Tibial artery (tissue), 4 donors: ENCODE results near the gene TMEM171.

ENCODE experiments used
- DNase-seq, 2 donors: peaks; one replicate each; pipeline ENCODE4 v3.0.0-alpha.2; 2019
- H3K27ac ChIP-seq, 2 donors: fragments of 200-600 bp; sonication (generic) in 1 of 2; 1 replicate in 1 of 2; 2 replicates in 1 of 2; pipeline ENCODE4 v1.5.1; 2018 to 2019; ENCODE audit warnings: mild to moderate bottlenecking in 1 of 2
- H3K27me3 ChIP-seq, 2 donors: fragments of 200-600 bp; sonication (generic) in 1 of 2; one replicate each; pipeline versions ENCODE4 v1.5.1 to v1.6.0; 2016 to 2019
- H3K36me3 ChIP-seq, 3 donors: fragments of 200-600 bp; sonication (generic) in 2 of 3; one replicate each; pipeline ENCODE4 v1.5.1; 2016 to 2019; ENCODE audit warnings: mild to moderate bottlenecking in 2 of 3
- H3K4me1 ChIP-seq, 4 donors: fragments of 200-600 bp; sonication (generic) in 2 of 4; 1 replicate in 3 of 4; 2 replicates in 1 of 4; pipeline ENCODE4 v1.5.1; 2016 to 2019
- H3K4me3 ChIP-seq, 2 donors: fragments of 200-600 bp; sonication (generic) in 1 of 2; 1 replicate in 1 of 2; 2 replicates in 1 of 2; pipeline ENCODE4 v1.5.1; 2018 to 2019; ENCODE audit warnings: mild to moderate bottlenecking in 2 of 2
- H3K9me3 ChIP-seq, 3 donors: fragments of 200-600 bp; sonication (generic) in 1 of 3; one replicate each; pipeline ENCODE4 v1.5.1; 2016 to 2019
- CTCF ChIP-seq, 2 experiments: fragments of 200-600 bp in 1 of 2; fragments of 450-650 bp in 1 of 2; IDR thresholded peaks; one replicate each; pipeline ENCODE4 v1.5.1; 2017 to 2019; ENCODE audit warnings: antibody characterized with exemption in 2 of 2, mild to moderate bottlenecking in 1 of 2, moderate library complexity in 1 of 2
- intact Hi-C: fragments of 100-400 bp; cut with DNase I; formaldehyde crosslinking; loops from one replicate; pipeline ENCODE4 v1.15.0; 2023; ENCODE audit warnings: low total_unique reads

Gene TMEM171

GRCh38 chr5:73172951-73173350 lies 52.6 kb downstream of the TMEM171 start, which contains the start of gene TMEM174:
Gene TMEM174, plus strand, starts transcription at chr5:73173193. Its CDS starts 51 bp downstream, at chr5:73173244.
- Histone ChIP-seq H3K4me3 (no peak within 1 kb of the TSS), H3K9me3 (no peaks in the 10 kb centered on the region), H3K27me3 (peaks cover 0 to 13% of the 10 kb centered on the region in 2 donors), H3K4me1 (no peaks in the 10 kb centered on the region), H3K36me3 (no peaks in the 10 kb centered on the region), H3K27ac (no peak within 1 kb of the TSS)
- intact Hi-C loops: no loop called here
- no peak for DNase-seq
- TF ChIP-seq CTCF (IDR thresholded peaks at IDR 0.05): no peak

- no peak for TF ChIP-seq CTCF (IDR thresholded peaks at IDR 0.05)
- H3K27ac ChIP-seq: no peak overlapping the region
- intact Hi-C loops: no loop called here
Observed at GRCh38 chr5:73174100-73174815, 53.9 kb downstream of the TMEM171 start.

GRCh38 chr5:73176250-73176649 lies 55.9 kb downstream of the TMEM171 start:
- no peak for TF ChIP-seq CTCF (IDR thresholded peaks at IDR 0.05)
- DNase-seq: no peak
- Histone ChIP-seq H3K4me1 (no peaks in the 10 kb centered on the region), H3K4me3 (no peak overlapping the region), H3K36me3 (no peaks in the 10 kb centered on the region), H3K9me3 (no peaks in the 10 kb centered on the region), H3K27ac (no peak overlapping the region), H3K27me3 (peaks cover 0 to 16% of the 10 kb centered on the region in 2 donors)
- intact Hi-C loops: no loop called here

More at GRCh38 chr5:73174100-73174815, 53.9 kb downstream of the TMEM171 start:
- no peaks in the 10 kb centered on the region for H3K36me3 ChIP-seq
- no peak for DNase-seq
- no peaks in the 10 kb centered on the region for H3K4me1 ChIP-seq
- no peak overlapping the region for H3K4me3 ChIP-seq
- no peaks in the 10 kb centered on the region for H3K9me3 ChIP-seq
- peaks cover 0 to 13% of the 10 kb centered on the region in 2 donors for H3K27me3 ChIP-seq

- H3K27ac ChIP-seq: no peak overlapping the region
- no peaks in the 10 kb centered on the region for H3K9me3 ChIP-seq
- no peaks in the 10 kb centered on the region for H3K36me3 ChIP-seq
- H3K27me3 ChIP-seq: peaks cover 0 to 15% of the 10 kb centered on the region in 2 donors
- no peak overlapping the region for H3K4me3 ChIP-seq
- no peak for DNase-seq
- no peaks in the 10 kb centered on the region for H3K4me1 ChIP-seq
- no peak for TF ChIP-seq CTCF (IDR thresholded peaks at IDR 0.05)
- intact Hi-C loops: no loop called here
Observed at GRCh38 chr5:73178265-73178664, 57.9 kb downstream of the TMEM171 start.

GRCh38 chr5:73179730-73180129 lies 59.4 kb downstream of the TMEM171 start:
- Histone ChIP-seq H3K4me3 (no peak overlapping the region), H3K9me3 (peaks cover 0 to 7% (median 3%) of the 10 kb centered on the region in 3 donors), H3K27me3 (peaks cover 0 to 20% of the 10 kb centered on the region in 2 donors), H3K36me3 (no peaks in the 10 kb centered on the region), H3K4me1 (no peaks in the 10 kb centered on the region), H3K27ac (no peak overlapping the region)
- TF ChIP-seq CTCF (IDR thresholded peaks at IDR 0.05): no peak
- DNase-seq: no peak
- intact Hi-C loops: no loop called here
